GM23338 (cell line): ENCODE results near the gene BICRA. TPM values are rescaled to one million over a fixed set of nuclear protein-coding genes. Genes with fewer than 3 reads are reported as not detected.

Experiments
- ATAC-seq: fragments of 200-7000 bp; cut with Tn5 transposase; 3 replicates; pipeline ENCODE4 v1.9.1; 2020
- DNase-seq: peaks from one replicate; pipeline ENCODE4 v3.0.0-alpha.2; 2015; ENCODE audit warnings: low spot score
- H2AFZ ChIP-seq: fragments of 200-600 bp; sonication (generic); 2 replicates; pipeline ENCODE4 v1.8.0; 2016; ENCODE audit warnings: antibody characterized with exemption, mild to moderate bottlenecking, moderate library complexity
- H3F3A ChIP-seq: fragments of 200-600 bp; sonication (generic); replicated peaks from 2 replicates; pipeline ENCODE4 v1.8.0; 2017; ENCODE audit warnings: antibody characterized with exemption, mixed run types, low read depth
- H3K27ac ChIP-seq: fragments of 200-600 bp; sonication (generic); 2 replicates; pipeline ENCODE4 v1.6.1; 2016; ENCODE audit warnings: low read depth
- H3K27me3 ChIP-seq: fragments of 200-600 bp; sonication (generic); 2 replicates; pipeline ENCODE4 v1.8.0; 2016; ENCODE audit warnings: mild to moderate bottlenecking, mixed run types, moderate library complexity; ENCODE audit not compliant: insufficient read depth
- H3K36me3 ChIP-seq: fragments of 200-600 bp; sonication (generic); 2 replicates; pipeline ENCODE4 v1.8.0; 2016; ENCODE audit warnings: mild to moderate bottlenecking; ENCODE audit not compliant: insufficient read depth
- H3K4me1 ChIP-seq: fragments of 200-600 bp; sonication (generic); 2 replicates; pipeline ENCODE4 v1.8.0; 2016; ENCODE audit warnings: mild to moderate bottlenecking, moderate library complexity; ENCODE audit not compliant: insufficient read depth
- H3K4me2 ChIP-seq: fragments of 200-600 bp; sonication (generic); 2 replicates; pipeline ENCODE4 v1.7.1; 2017; ENCODE audit warnings: mixed run types
- H3K4me3 ChIP-seq: fragments of 200-600 bp; sonication (generic); 2 replicates; pipeline ENCODE4 v1.6.1; 2016; ENCODE audit warnings: mixed run types
- H3K79me2 ChIP-seq: fragments of 200-600 bp; sonication (generic); replicated peaks from 2 replicates; pipeline ENCODE4 v1.8.0; 2017; ENCODE audit warnings: mild to moderate bottlenecking; ENCODE audit not compliant: insufficient read depth
- H3K9me2 ChIP-seq: fragments of 200-600 bp; sonication (generic); 2 replicates; pipeline ENCODE4 v1.8.0; 2017; ENCODE audit not compliant: insufficient read depth
- H4K20me1 ChIP-seq: fragments of 200-600 bp; sonication (generic); replicated peaks from 2 replicates; pipeline ENCODE4 v1.8.0; 2017; ENCODE audit warnings: mild to moderate bottlenecking; ENCODE audit not compliant: insufficient read depth
- H3K27ac Mint-ChIP-seq: 2 replicates; pipeline ENCODE4 v1.8.0; 2020; ENCODE audit warnings: inconsistent platforms, mild to moderate bottlenecking, moderate library complexity, mixed read lengths
- H3K27me3 Mint-ChIP-seq: 3 replicates; pipeline ENCODE4 v1.8.0; 2022; ENCODE audit warnings: low read depth, mild to moderate bottlenecking, moderate library complexity, mixed read lengths, inconsistent platforms; ENCODE audit not compliant: insufficient read depth, poor library complexity
- H3K36me3 Mint-ChIP-seq: 3 replicates; pipeline ENCODE4 v1.8.0; 2021; ENCODE audit warnings: low read depth, mild to moderate bottlenecking, inconsistent platforms, moderate library complexity, mixed read lengths
- H3K4me1 Mint-ChIP-seq: 3 replicates; pipeline ENCODE4 v1.8.0; 2020; ENCODE audit warnings: mild to moderate bottlenecking, inconsistent platforms, mixed read lengths
- H3K4me3 Mint-ChIP-seq: 3 replicates; pipeline ENCODE4 v1.8.0; 2021; ENCODE audit warnings: moderate library complexity, mild to moderate bottlenecking, inconsistent platforms, mixed read lengths
- H3K9me3 Mint-ChIP-seq: 3 replicates; pipeline ENCODE4 v1.8.0; 2020; ENCODE audit warnings: moderate library complexity, mild to moderate bottlenecking, inconsistent platforms, mixed read lengths
- CREB1 ChIP-seq: fragments of 250-450 bp; sonication (Bioruptor Pico); IDR thresholded peaks from 2 replicates; pipeline ENCODE4 v1.5.0; 2020; ENCODE audit warnings: low read depth, mild to moderate bottlenecking, moderate library complexity
- CTCF ChIP-seq, 2 experiments: fragments of 200-600 bp in 1 of 2; sonication (generic) in 1 of 2; conservative IDR thresholded peaks; 2 replicates each; pipeline versions ENCODE4 v1.5.1 to v1.6.1; 2016 to 2017; ENCODE audit warnings: antibody characterized with exemption in 2 of 2, low read depth in 2 of 2, mild to moderate bottlenecking in 2 of 2, moderate library complexity in 1 of 2
- ETS1 ChIP-seq: IDR thresholded peaks from 2 replicates; pipeline ENCODE4 v1.6.1; 2016; ENCODE audit warnings: antibody characterized with exemption
- EZH2 ChIP-seq: fragments of 200-600 bp; sonication (generic); IDR thresholded peaks from one replicate; pipeline ENCODE4 v1.8.0; 2017; ENCODE audit warnings: antibody characterized with exemption, mild to moderate bottlenecking, low read depth; ENCODE audit not compliant: unreplicated experiment
- EZH2phosphoT487 ChIP-seq: fragments of 200-600 bp; sonication (generic); IDR thresholded peaks from one replicate; pipeline ENCODE4 v1.8.1; 2018; ENCODE audit warnings: antibody characterized with exemption; ENCODE audit not compliant: unreplicated experiment
- JUNB ChIP-seq: IDR thresholded peaks from one replicate; pipeline ENCODE4 v1.6.1; 2016; ENCODE audit warnings: antibody characterized with exemption; ENCODE audit not compliant: unreplicated experiment
- NANOG ChIP-seq: IDR thresholded peaks from 2 replicates; pipeline ENCODE4 v1.6.1; 2016; ENCODE audit warnings: antibody characterized with exemption, borderline replicate concordance
- POLR2AphosphoS5 ChIP-seq: IDR thresholded peaks from 2 replicates; pipeline ENCODE4 v1.6.1; 2016; ENCODE audit warnings: antibody characterized with exemption, low read depth
- REST ChIP-seq: IDR thresholded peaks from one replicate; pipeline ENCODE4 v1.6.1; 2018; ENCODE audit warnings: antibody characterized with exemption; ENCODE audit not compliant: unreplicated experiment
- STAT1 ChIP-seq: IDR thresholded peaks from one replicate; pipeline ENCODE4 v1.6.1; 2016; ENCODE audit warnings: antibody characterized with exemption; ENCODE audit not compliant: unreplicated experiment
- ZNF114 ChIP-seq: fragments of 250-450 bp; sonication (Bioruptor Pico); IDR thresholded peaks from 2 replicates; pipeline ENCODE4 v1.5.0; 2020; ENCODE audit warnings: mild to moderate bottlenecking, moderate library complexity
- ZNF331 ChIP-seq: fragments of 250-450 bp; sonication (Bioruptor Pico); IDR thresholded peaks from 2 replicates; pipeline ENCODE4 v1.5.0; 2020; ENCODE audit warnings: low read depth, mild to moderate bottlenecking, moderate library complexity
- ZNF462 ChIP-seq: fragments of 250-450 bp; sonication (Bioruptor Pico); IDR thresholded peaks from 2 replicates; pipeline ENCODE4 v1.5.0; 2020; ENCODE audit warnings: mild to moderate bottlenecking, moderate library complexity
- polyA plus RNA-seq: library from polyadenylated mRNA; unstranded; fragments of >200 nt; fragmentation: Nextera tagmentation; extraction: Ambion mirVana; gene quantifications from 2 replicates; pipeline ENCODE4 v1.2.1, GENCODE V29; 2016
- total RNA-seq: library from RNA; depleted of rRNA; stranded (reverse); fragments of >200 nt; shearing (Covaris generic); gene quantifications from 2 replicates; pipeline ENCODE4 v1.2.3, GENCODE V29; 2014

Gene BICRA
- total and polyA plus RNA-seq, 2 experiments from 2014 or later, result 7.0 to 37.7 TPM

GRCh38 chr19:47675271-47675670, 66.3 kb downstream of the BICRA start:
- H3K79me2 ChIP-seq, result peaks cover 2% of the 10 kb centered on the region; the same call in 1 of the 2 replicates
- no peak overlapping the region for H3K4me3 Mint-ChIP-seq
- H3K27ac ChIP-seq, result no peak overlapping the region
- no peak for TF ChIP-seq STAT1
- no peak for TF ChIP-seq CTCF (conservative IDR thresholded peaks at IDR 0.05; ENCODE audit: low read depth in 2 of 2)
- TF ChIP-seq EZH2, result no peak
- TF ChIP-seq ETS1, result no peak
- no peak for TF ChIP-seq JUNB
- TF ChIP-seq NANOG, result no peak
- no peak for TF ChIP-seq CREB1 (CRISPR knock-in tag)
- TF ChIP-seq ZNF462 (CRISPR knock-in tag), result no peak
- no peak for TF ChIP-seq REST
- TF ChIP-seq ZNF331 (CRISPR knock-in tag), result no peak
- no peak for TF ChIP-seq ZNF114
- no peak for TF ChIP-seq EZH2phosphoT487
- no peak for TF ChIP-seq POLR2AphosphoS5
- no peaks in the 10 kb centered on the region for H3K9me2 ChIP-seq
- DNase-seq (no peak), ATAC-seq (no peak)
- H3K27me3 Mint-ChIP-seq, result peaks cover 5% of the 10 kb centered on the region
- no peaks in the 10 kb centered on the region for H3F3A ChIP-seq
- no peaks in the 10 kb centered on the region for H3K4me1 ChIP-seq
- no peaks in the 10 kb centered on the region for H3K36me3 ChIP-seq
- no peaks in the 10 kb centered on the region for H3K27me3 ChIP-seq
- no peaks in the 10 kb centered on the region for H3K9me3 Mint-ChIP-seq
- no peak overlapping the region for H3K27ac Mint-ChIP-seq
- H3K4me1 Mint-ChIP-seq, result no peaks in the 10 kb centered on the region; the same call in 2 of the 3 replicates
- H2AFZ ChIP-seq, result no peak overlapping the region
- H3K4me2 ChIP-seq, result no peak overlapping the region
- H4K20me1 ChIP-seq, result no peaks in the 10 kb centered on the region
- H3K36me3 Mint-ChIP-seq, result peaks cover 36% of the 10 kb centered on the region
- no peak overlapping the region for H3K4me3 ChIP-seq
